GM21367 (cell line): ENCODE data around the gene RARRES2.
"Not testable (repeated sequence)": the region's sequence is repeated elsewhere in the genome, so short reads cannot be mapped to it uniquely, and the experiment has no call there.

Experiments used
- ATAC-seq: cut with Tn5 transposase; IDR thresholded peaks from one replicate; pipeline ENCODE4 v1.9.1; 2021; ENCODE audit not compliant: unreplicated experiment

RARRES2 gene

DNA sequence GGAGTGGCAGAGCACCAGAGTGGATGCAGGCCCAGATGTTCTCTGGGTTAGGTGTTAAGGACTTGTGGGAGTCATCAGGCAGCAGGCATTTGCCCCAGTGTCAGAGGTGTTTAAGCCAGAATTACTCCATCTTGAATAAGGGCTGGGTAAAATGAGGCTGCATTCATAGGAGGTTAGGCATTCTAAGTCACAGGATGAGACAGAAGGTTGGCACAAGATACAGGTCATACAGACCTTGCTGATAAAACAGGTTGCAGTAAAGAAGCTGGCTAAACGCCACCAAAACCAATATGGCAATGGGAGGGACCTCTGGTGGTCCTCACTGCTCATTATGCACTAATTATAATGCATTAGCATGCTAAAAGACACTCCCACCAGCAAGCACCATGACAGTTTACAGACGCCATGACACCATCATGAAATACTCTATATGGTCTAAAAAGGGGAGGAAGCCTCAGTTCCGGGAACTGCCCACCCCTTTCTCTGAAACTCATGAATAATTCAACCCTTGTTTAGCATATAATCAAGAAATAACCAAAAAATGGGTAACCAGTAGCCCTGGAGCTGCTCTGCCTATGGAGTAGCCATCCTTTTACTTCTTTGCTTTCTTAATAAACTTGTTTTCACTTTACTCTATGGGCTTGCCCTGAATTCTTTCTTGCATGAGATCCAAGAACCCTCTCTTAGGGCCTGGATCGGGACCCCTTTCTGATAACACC lies 19.2 kb downstream of the RARRES2 start:
- no peak for ATAC-seq

DNA sequence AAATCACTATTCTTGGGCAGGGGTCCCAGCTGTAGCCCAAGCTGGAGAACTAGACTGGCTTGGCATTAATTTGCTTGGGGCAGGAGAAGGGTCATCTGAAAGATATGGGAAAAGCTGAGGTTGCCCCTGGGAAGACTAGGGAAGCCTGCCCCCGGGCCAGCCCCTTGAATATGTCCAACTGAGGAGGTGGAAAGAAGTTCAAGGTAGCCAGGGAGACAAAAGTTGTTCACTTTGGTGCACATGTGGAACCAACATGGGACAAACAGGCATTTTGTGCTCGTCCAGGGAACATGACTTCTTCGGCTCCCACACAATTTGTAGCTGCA lies 19.7 kb downstream of the RARRES2 start:
- ATAC-seq = no peak

DNA sequence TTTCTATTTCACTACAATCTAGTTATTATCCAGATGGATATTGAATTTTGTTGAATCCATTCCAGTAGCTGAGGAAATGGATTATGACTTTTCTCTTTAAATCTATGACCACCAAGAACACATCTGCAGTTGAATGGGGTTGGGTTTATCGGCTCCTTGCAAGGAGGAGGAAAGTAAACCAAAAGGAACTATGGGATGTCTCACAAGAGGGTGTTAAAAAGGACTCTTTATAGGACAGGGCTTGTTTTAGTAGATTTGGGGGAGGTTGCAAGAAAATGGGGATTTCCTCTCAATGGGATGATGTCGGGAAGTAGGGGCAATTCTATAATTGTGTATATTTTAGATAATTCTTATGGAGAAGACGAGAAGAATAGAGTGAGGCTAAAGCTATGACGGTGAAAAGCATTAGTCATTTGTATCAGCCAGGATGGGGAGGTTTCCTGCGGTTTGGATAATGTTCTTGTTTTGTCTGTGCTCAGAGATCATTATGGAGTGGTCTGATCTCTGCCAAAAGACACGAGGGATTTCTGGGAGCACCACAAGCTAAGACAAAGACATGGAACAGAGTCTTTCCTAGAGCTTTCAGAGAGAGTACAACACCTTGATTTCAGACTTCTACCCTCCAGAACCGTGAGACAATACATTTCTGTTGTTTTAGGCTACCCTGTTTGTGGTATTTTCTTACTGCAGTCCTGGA lies 23.5 kb downstream of the RARRES2 start:
- no peak for ATAC-seq

DNA sequence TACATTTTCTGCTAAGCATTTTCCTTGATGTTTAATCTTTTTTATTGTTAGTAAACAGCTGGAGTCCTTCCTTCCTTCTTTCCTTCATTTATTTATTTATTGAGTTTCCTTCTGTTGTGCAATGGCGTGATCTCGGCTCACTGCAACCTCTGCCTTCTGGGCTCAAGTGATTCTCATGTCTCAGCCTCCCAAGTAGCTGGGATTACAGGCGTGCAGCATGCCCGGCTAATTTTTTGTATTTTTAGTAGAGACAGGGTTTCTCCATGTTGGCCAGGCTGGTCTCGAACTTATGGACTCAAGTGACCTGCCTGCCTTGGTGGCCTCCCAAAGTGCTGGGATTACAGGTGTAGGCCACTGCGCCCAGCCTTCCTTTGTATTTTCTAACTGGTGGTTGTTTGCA lies 24.4 kb downstream of the RARRES2 start:
- not testable (repeated sequence) for ATAC-seq

DNA sequence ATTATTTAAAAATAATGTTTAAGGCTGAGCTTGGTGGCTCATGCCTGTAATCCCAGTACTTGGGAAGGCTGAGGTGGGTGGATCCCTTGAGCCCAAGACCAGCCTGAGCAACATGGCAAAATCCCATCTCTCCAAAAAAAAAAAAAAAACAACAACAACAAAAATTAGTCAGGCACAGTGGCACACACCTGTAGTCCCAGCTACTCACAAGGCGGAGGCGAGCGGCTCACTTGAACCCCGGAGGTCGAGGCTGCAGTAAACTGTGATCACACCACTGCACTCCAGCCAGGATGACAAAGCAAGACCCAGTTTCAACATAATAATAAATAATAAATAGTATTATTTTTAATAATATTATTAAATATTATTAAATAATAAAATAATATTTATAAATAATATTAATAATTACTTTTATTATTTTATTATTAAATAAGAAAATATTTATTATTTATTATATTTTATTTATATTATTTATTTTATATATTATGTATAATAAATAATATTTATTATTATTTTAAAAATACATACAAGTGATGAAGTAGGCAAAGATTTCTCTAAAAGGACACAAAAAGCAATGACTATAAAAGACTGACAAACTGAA lies 26.7 kb downstream of the RARRES2 start:
- ATAC-seq = no peak

DNA sequence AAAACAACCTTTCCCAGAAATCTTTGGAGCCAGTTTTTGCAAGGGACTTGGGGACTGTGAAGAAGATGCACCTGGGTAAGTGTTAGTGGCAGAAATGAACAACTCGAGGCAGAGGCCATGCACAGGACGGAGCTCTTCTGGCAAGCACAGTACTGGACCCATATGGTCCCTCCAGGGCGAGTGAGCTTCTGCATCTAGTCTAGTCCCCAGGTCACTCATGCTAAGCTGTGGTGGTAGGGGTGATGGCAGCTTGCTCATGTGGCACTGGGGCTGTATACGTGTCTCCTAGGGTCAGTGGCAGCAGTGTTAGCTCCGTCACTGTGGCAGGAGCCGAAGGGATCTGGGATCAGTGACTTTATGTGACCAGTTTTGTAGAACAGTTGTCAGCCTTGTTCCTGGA lies 27.6 kb downstream of the RARRES2 start:
- no peak for ATAC-seq

DNA sequence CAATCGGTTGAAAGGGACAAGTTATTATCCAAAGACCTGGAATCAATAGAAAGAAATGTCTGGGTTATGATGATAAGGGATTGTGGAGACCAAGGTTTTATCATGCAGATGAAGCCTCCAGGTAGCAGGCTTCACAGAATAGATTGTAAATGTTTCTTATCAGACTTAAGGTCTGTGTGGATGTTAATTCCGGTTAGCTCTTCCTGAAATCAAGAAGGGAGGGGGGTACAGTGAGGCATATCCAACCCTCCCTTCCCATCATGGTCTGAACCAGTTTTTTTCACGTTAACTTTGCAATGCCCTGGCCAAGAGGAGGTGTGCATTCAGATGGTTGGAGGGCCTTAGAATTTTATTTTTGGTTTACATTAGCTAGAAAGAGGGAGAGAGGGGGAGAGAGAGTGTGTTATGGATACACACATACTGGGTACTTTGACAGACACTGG lies 28.0 kb downstream of the RARRES2 start:
- ATAC-seq = no peak

DNA sequence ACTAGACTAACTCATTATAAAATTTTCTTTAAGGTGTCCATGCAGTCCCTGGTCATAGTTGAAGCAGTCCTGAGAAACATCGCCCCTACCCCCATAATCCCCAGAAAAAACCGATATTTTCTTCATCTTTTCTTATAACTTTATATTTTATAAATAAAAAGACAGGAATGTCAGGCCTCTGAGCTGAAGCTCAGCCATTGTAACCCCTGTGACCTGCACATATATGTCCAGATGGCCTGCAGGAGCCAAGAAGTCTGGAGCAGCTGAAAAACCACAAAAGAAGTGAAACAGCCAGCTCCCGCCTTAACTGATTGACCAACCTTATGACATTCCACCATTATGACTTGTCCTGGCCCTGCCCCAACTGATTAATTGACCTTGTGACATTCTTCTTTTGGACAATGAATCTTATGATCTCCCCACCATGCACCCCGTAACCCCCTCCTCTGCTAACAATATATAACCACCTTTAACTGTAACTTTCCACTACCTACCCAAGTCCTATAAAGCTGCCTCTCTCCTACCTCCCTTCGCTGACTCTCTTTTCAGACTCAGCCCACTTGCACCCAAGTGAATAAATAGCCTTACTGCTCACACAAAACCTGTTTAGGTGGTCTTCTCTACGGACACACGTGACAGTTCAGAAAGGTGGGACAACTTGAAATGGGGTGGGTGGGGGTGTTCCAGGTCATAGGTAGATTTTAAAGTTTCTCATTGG lies 28.6 kb downstream of the RARRES2 start:
- ATAC-seq = not testable (repeated sequence)

DNA sequence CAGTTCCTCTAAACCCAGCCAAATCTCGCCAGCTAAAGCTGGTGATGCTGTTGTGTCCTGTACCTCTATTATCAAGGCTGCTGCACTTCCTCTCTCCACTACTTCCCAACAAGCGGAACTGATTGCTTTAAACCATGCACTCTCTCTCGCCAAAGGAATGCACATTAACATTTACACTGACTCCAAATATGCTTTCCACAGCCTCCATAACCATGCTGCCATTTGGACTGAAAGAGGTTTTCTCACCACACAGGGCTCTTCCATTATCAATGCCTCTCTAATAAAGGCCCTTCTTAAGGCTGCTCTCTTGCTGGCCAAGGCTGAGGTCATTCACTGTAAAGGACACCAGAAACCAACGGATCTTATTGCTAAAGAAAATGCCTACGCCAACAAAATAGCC lies 29.7 kb downstream of the RARRES2 start:
- no peak for ATAC-seq

DNA sequence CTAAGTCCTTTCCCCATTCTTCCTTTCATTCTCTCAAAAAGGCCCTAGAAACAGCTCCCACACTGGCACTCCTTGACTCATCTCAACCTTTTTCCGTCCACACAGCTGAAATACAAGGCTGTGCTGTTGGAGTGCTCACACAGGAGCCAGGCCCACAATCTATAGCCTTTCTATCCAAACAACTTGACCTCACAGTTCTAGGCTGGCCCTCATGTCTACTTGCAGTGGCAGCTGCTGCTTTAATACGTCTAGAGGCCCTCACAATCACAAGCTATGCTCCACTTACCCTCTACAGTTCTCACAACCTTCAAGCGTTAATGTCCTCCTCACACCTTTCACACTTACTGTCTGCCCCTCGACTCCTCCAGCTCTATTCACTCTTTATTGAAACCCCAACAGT lies 30.3 kb downstream of the RARRES2 start:
- ATAC-seq = no peak

DNA sequence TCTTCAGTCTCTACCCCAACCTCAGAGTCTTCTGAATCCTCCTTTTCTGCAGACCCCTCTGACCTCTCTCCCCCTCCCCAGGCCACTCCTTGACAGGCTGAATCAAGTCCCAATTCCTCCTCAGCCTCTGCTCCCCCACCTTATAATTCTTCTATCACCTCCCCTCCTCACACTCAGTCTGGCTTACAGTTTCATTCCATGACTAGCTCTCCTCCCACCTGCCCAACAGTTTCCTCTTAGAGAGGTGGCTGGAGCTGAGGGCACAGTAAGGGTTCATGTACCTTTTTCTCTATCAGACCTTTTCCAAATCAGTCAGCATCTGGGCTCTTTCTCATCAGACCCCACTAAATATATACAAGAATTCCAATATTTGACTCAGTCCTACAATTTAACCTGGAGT lies 32.9 kb downstream of the RARRES2 start:
- no peak for ATAC-seq

DNA sequence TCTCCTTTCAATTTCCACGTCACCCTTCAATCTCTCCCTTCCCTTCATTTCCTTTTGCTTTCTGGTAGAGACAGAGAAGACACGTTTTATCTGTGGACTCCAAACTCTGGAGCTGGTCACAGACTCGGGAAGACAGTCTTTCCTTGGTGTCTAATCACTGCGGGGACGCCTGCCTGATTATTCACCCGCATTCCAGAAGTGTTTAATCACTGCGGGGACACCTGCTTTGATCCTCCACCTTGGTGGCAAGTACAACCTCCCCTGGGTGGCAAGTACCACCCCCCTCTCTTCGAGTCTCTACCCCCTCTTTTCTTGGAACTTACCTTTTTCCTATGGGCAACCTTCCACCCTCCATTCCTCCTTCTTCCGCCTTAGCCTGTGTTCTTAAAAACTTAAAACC lies 33.5 kb downstream of the RARRES2 start:
- no peak for ATAC-seq

DNA sequence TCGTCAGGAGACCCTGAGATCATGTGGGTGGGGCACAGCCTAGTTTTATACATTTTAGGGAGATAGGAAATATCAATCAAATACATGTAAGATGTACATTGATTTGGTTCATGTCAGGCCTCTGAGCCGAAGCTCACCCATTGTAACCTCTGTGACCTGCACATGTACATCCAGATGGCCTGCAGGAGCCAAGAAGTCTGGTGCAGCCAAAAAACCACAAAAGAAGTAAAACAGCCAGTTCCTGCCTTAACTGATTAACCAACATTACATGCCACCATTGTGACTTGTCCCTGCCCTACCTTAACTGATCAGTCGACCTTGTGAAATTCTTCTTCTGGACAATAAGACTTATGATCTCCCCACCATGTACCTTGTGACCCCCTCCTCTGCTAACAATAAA lies 34.3 kb downstream of the RARRES2 start:
- no peak for ATAC-seq

DNA sequence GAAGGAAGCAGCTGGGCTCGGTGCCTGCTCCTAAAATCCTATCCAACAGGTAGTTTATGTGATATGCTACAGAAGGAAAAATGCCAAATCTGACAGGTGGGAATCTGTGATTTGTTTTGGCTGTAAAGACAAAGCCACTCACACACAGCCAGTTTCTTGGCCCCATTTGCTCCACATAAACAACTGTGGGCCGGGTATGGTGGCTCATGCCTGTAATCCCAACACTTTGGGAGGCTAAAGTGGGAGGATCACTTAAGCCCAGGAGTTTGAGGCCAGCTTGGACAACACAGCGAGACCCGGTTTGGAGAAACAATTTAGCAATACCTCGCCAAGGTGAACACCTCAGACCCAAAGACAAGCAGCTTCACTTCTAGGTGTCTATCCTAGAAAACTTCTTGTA lies 35.1 kb downstream of the RARRES2 start:
- not testable (repeated sequence) for ATAC-seq

DNA sequence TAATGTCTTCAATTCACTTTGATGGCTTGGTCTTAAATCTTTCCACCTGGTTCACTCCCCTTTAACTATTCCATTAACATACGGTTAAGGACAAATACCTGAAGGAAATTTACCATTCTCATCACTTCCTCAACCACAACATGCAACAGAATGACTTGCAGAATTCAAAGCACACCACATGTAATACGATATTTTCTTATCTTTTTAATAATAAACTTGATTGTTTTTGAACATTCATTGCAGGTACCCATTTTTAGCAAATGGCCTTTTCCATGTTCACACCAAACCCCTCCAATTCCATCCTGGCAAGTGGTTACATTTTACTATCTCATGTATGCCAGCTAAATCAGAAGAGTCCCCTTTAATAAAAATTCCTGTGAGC lies 35.5 kb downstream of the RARRES2 start:
- ATAC-seq = not testable (repeated sequence)

DNA sequence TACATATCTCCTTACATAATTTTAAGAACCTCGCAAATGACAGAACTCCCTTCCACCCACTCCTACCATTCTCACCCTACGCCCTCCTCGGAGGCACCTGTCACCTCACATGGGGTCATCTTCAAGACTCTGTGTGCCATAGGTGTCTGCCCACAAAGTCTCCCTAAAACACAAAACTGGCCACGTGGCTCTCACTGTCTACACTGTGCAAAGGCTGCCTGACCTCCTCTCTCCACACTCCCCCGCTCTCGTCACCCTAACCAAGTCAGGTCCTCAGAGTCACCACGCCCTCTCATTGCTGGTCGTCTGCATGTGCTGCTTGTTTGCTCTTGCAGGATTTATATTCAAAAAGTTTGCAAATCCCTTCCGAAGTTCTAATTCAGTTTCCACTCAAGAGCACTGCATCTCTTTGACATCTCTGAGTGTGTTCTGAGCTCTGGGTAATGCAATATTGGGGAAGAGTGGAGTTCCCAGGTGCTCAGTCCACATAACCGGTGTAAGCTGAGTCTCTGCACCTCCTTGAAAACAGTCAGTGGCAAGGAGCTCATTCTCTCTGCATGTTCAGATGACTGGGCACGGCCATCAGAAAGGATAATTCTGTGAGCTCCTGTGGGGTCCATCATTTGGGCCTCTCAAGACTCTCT lies 36.0 kb downstream of the RARRES2 start:
- not testable (repeated sequence) for ATAC-seq

DNA sequence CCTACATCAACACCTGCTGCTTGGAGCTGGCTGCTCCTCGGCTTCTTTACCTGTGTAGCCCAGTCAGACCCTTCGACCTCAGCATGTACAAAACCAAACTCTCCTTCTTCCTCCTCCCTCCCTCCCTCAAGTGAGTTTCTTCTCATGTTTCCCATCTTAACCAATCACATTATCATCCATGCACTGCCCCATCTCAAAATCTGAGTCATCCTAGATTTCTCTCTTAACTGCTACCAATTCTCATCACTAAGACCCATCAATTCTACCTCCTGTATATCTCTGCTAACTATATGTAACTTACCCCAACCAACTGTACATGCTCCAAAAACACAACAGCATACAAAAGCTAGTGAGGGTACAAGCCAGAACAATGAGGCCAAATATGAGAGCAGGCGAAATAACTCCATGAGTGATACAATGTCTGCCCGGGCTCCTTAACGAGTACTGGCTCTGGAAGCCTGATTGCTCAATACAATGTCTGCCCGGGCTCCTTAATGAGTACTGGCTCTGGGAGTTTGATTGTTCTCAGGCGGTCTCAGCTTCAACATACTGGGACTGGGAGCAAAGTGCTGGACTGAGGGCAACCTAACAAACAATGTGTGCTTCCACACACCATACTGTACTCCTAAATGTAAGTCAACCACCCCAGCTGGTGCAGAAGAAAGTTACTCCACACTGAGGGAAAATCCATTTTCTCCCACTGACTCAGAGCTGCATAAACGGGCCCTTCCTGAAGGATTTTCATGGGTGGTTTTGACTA lies 36.8 kb downstream of the RARRES2 start:
- ATAC-seq = not testable (repeated sequence)

DNA sequence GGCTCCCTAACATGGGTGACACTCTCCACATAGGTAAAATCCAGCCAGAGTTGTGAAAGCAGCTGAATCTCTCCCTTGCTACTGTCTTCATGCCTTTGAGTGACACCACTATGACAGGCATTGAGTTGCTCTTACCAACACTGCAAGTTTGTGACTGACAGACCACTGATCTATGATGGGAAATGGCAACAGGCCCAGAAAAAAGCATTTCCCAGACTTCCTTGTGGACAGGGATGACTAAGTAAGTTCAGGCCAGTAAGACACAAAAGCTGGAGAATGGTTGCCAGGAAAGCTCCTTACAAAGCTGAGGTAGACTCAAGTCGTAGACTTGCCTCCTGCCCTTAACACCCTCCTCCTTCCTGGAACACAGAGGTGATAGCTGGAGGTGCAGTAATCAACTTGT lies 38.5 kb downstream of the RARRES2 start:
- ATAC-seq = not testable (repeated sequence)

DNA sequence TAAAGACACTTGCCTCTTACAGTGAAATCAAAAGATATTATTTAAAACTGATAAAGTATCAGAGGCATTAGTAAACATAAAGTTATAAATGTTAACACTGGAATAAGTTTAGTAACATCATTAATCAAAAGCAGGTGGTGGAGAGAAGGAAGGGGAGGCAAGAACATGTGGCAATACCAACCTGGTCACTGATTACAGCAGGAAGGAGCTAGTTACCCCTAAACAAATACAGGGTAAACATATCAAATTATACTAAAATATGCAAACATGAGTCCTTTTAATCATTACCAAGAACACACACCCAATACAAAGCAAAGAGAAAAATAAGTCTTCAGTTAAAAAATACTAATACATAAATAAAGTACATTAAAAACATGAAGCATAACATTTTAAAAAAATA lies 43.5 kb downstream of the RARRES2 start:
- not testable (repeated sequence) for ATAC-seq

DNA sequence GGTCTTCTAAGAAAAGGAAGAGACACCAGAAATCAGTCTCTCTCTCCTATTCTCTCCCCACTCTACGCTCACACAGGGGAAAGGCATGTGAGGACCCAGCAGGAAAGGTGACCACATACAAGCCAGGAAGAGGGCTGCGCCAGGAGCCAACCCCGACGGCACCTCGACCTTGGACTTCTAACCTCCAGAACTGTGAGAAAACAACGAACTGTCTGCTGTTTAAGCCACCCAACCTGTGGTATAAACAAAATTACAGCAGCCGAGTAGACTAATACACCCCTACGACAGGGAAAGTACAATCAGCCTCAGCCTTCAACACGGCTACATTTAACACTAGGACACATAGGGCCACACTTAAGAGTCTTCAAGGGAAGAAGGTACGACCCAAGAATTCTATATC lies 44.6 kb downstream of the RARRES2 start:
- ATAC-seq = not testable (repeated sequence)
